Stomach (tissue), 9 donors: ENCODE measurements around the gene RXRG. TPM values are rescaled to one million over a fixed set of nuclear protein-coding genes. Genes with fewer than 3 reads are reported as not detected.

Source experiments
- DNase-seq, 2 donors: peaks; one replicate each; pipeline versions ENCODE4 v3.0.0 to v3.0.0-alpha.2; 2013 to 2019
- H3K27ac ChIP-seq, 5 donors: fragments of 200-600 bp in 4 of 5; sonication (generic) in 4 of 5; one replicate each; pipeline ENCODE4 v1.5.1; 2013 to 2019; ENCODE audit warnings: mild to moderate bottlenecking in 1 of 5, moderate library complexity in 1 of 5
- H3K27me3 ChIP-seq, 3 donors: fragments of 200-600 bp; sonication (generic); one replicate each; pipeline ENCODE4 v1.5.1; 2017 to 2019; ENCODE audit warnings: mixed run types in 1 of 3
- H3K36me3 ChIP-seq, 4 donors: fragments of 200-600 bp; sonication (generic); 1 replicate in 3 of 4; 2 replicates in 1 of 4; pipeline ENCODE4 v1.5.1; 2016 to 2019
- H3K4me1 ChIP-seq, 4 donors: fragments of 200-600 bp; sonication (generic); one replicate each; pipeline ENCODE4 v1.5.1; 2016 to 2019
- H3K4me3 ChIP-seq, 4 donors: fragments of 200-600 bp; sonication (generic) in 3 of 4; one replicate each; pipeline ENCODE4 v1.5.1; 2016 to 2019; ENCODE audit warnings: mild to moderate bottlenecking in 1 of 4
- H3K9me3 ChIP-seq, 4 donors: fragments of 200-600 bp; sonication (generic); one replicate each; pipeline ENCODE4 v1.5.1; 2016 to 2019
- CTCF ChIP-seq, 7 experiments: fragments of 450-650 bp in 4 of 7; fragments of 200-600 bp in 3 of 7; sonication (generic) in 3 of 7; IDR thresholded peaks; one replicate each; pipeline ENCODE4 v1.5.1; 2016 to 2019; ENCODE audit warnings: antibody characterized with exemption in 7 of 7, control low read depth in 2 of 7, mild to moderate bottlenecking in 1 of 7
- EP300 ChIP-seq: sonication (generic); formaldehyde crosslinking; IDR thresholded peaks from one replicate; pipeline ENCODE4 v1.6.1; 2017; ENCODE audit warnings: antibody characterized with exemption
- POLR2A ChIP-seq, 4 donors: fragments of 450-650 bp; IDR thresholded peaks; one replicate each; pipeline ENCODE4 v1.6.1; 2016; ENCODE audit warnings: antibody characterized with exemption in 4 of 4, control low read depth in 2 of 4, mild to moderate bottlenecking in 1 of 4, moderate library complexity in 1 of 4
- POLR2AphosphoS5 ChIP-seq, 3 donors: sonication (generic); formaldehyde crosslinking; IDR thresholded peaks; one replicate each; pipeline ENCODE4 v1.6.1; 2016; ENCODE audit warnings: antibody characterized with exemption in 3 of 3
- WGBS, 5 donors: extraction: QIAGEN DNeasy Blood & Tissue Kit in 3 of 5; methylation state at CpG; one replicate each; pipeline versions ENCODE4 v1.1.5 to v1.1.7; 2013 to 2018; 5-methylcytosine and 5-hydroxymethylcytosine counted together
- intact Hi-C: fragments of 100-400 bp; cut with DNase I; formaldehyde crosslinking; loops from one replicate; pipeline ENCODE4 v1.15.1; 2023; ENCODE audit warnings: low total_unique reads
- polyA plus RNA-seq, 3 donors: library from polyadenylated mRNA; stranded (reverse); fragments of 200-250 nt; gene quantifications; one replicate each; pipeline ENCODE4 v1.2.3, GENCODE V29; 2013
- total RNA-seq, 5 donors: library from RNA; depleted of rRNA; stranded (reverse); fragments of >200 nt; gene quantifications; one replicate each; pipeline versions ENCODE4 v1.1.0 to v1.2.3, GENCODE V29; 2014 to 2016
- donor health status: healthy with polysubstance abuse.
- donor health status: Bipolar disorder and iron deficiency.
- donor health status: healthy.

RXRG gene
- total and polyA plus RNA-seq, 8 donors: 0.43 to 2.9 (median 1.4) TPM; not detected in 3

GRCh38 chr1:165397944-165398343 lies 47.0 kb downstream of the RXRG start:
- peak; percentile 50 to 83 for DNase-seq
- TF ChIP-seq POLR2AphosphoS5 (IDR thresholded peaks at IDR 0.05): peak in 1 of 3 donors; percentile 22
- TF ChIP-seq CTCF (IDR thresholded peaks at IDR 0.05): no peak
- intact Hi-C loops: loop anchor here (10.0 kb wide), 1 partner anchor 517 kb away; no protein-coding TSS in a partner anchor
- Histone ChIP-seq H3K4me3 (no peak overlapping the region), H3K9me3 (no peaks in the 10 kb centered on the region), H3K36me3 (no peaks in the 10 kb centered on the region), H3K4me1 (peaks cover 0 to 23% (median 11%) of the 10 kb centered on the region in 4 donors), H3K27me3 (peaks cover 0 to 27% (median 0%) of the 10 kb centered on the region in 3 donors), H3K27ac (peak overlapping the region in 3 of 5 donors; percentile 24 to 63 (median 53))
- 5 to 24% (median 12%) methylated on average over 4 of the region's 4 CpGs for WGBS, 5 donors

- DNase-seq: no peak
- H3K27me3 ChIP-seq: peaks cover 0 to 31% (median 0%) of the 10 kb centered on the region in 3 donors
- H3K4me3 ChIP-seq: no peak overlapping the region
- no peak for TF ChIP-seq EP300
- TF ChIP-seq POLR2A (IDR thresholded peaks at IDR 0.05): no peak
- TF ChIP-seq POLR2AphosphoS5 (IDR thresholded peaks at IDR 0.05): no peak
- TF ChIP-seq CTCF (IDR thresholded peaks at IDR 0.05): no peak
- H3K27ac ChIP-seq: no peak overlapping the region
- peaks cover 0 to 26% (median 15%) of the 10 kb centered on the region in 4 donors for H3K4me1 ChIP-seq
- H3K36me3 ChIP-seq: no peaks in the 10 kb centered on the region
- 89 to 96% (median 90%) methylated on average over 4 of the region's 4 CpGs for WGBS, 5 donors
- no peaks in the 10 kb centered on the region for H3K9me3 ChIP-seq
- intact Hi-C loops: loop anchor here (10.0 kb wide), 1 partner anchor 519 kb away; no protein-coding TSS in a partner anchor
Measured at GRCh38 chr1:165395901-165396300, 49.0 kb downstream of the RXRG start.

GRCh38 chr1:165395478-165395877 lies 49.4 kb downstream of the RXRG start:
- Histone ChIP-seq H3K4me3 (no peak overlapping the region), H3K4me1 (peaks cover 0 to 26% (median 15%) of the 10 kb centered on the region in 4 donors), H3K36me3 (no peaks in the 10 kb centered on the region), H3K27ac (no peak overlapping the region), H3K27me3 (peaks cover 0 to 35% (median 0%) of the 10 kb centered on the region in 3 donors), H3K9me3 (no peaks in the 10 kb centered on the region)
- no peak for DNase-seq
- intact Hi-C loops: loop anchor here (10.0 kb wide), 1 partner anchor 519 kb away; no protein-coding TSS in a partner anchor
- TF ChIP-seq EP300: no peak
- no peak for TF ChIP-seq CTCF (IDR thresholded peaks at IDR 0.05)
- TF ChIP-seq POLR2AphosphoS5 (IDR thresholded peaks at IDR 0.05): no peak

- no peaks in the 10 kb centered on the region for H3K36me3 ChIP-seq
- H3K4me1 ChIP-seq: peaks cover 0 to 17% (median 14%) of the 10 kb centered on the region in 4 donors
- DNase-seq: peak; percentile 76 to 93
- peaks cover 0 to 50% (median 5%) of the 10 kb centered on the region in 3 donors for H3K27me3 ChIP-seq
- 14 to 17% (median 15%) methylated on average over 19 of the region's 19 CpGs for WGBS, 5 donors
- H3K9me3 ChIP-seq: no peaks in the 10 kb centered on the region
- intact Hi-C loops: loop anchor here (2.0 to 10.0 kb wide), 2 partner anchors 202 to 522 kb away; no protein-coding TSS in a partner anchor
- TF ChIP-seq CTCF (IDR thresholded peaks at IDR 0.05) (peak in 5 of 7 experiments; percentile 72 to 92 (median 91)), POLR2AphosphoS5 (IDR thresholded peaks at IDR 0.05) (peak in 1 of 3 donors; percentile 42), POLR2A (IDR thresholded peaks at IDR 0.05) (no peak), EP300 (no peak)
- H3K4me3 ChIP-seq: peak overlapping the region; percentile 8 to 19 (median 13)
- peak overlapping the region in 1 of 5 donors; percentile 11 for H3K27ac ChIP-seq
Measured at GRCh38 chr1:165392634-165393571, 52.0 kb downstream of the RXRG start.
